Upper lobe of left lung (tissue), 6 donors: ENCODE results near the gene ZNF280C. TPM values are rescaled to one million over a fixed set of nuclear protein-coding genes. Genes with fewer than 3 reads are reported as not detected.

ENCODE experiments used
- ATAC-seq, 2 donors: fragments of 200-7000 bp; cut with Tn5 transposase; one replicate each; pipeline ENCODE4 v1.9.1; 2022; ENCODE audit warnings: mild to moderate bottlenecking in 2 of 2, moderate library complexity in 2 of 2; ENCODE audit not compliant: low FRiP score in 2 of 2
- DNase-seq, 2 donors: peaks; one replicate each; pipeline ENCODE4 v3.0.0-alpha.2; 2019 to 2020
- H3K27ac ChIP-seq, 4 donors: fragments of 200-600 bp; sonication (generic); one replicate each; pipeline ENCODE4 v1.5.1; 2016 to 2019
- H3K27me3 ChIP-seq, 4 donors: fragments of 200-600 bp; sonication (generic); one replicate each; pipeline ENCODE4 v1.5.1; 2017 to 2019
- H3K36me3 ChIP-seq, 4 donors: fragments of 200-600 bp; sonication (generic); one replicate each; pipeline ENCODE4 v1.5.1; 2016 to 2019
- H3K4me1 ChIP-seq, 4 donors: fragments of 200-600 bp; sonication (generic); one replicate each; pipeline ENCODE4 v1.5.1; 2018 to 2019
- H3K4me3 ChIP-seq, 4 donors: fragments of 200-600 bp; sonication (generic); one replicate each; pipeline ENCODE4 v1.5.1; 2017 to 2019; ENCODE audit warnings: mild to moderate bottlenecking in 2 of 4, moderate library complexity in 1 of 4
- H3K9me3 ChIP-seq, 4 donors: fragments of 200-600 bp; sonication (generic); one replicate each; pipeline ENCODE4 v1.5.1; 2018 to 2019
- EP300 ChIP-seq, 4 donors: sonication (generic); formaldehyde crosslinking; IDR thresholded peaks; one replicate each; pipeline ENCODE4 v1.5.1; 2017; ENCODE audit warnings: antibody characterized with exemption in 4 of 4, control low read depth in 2 of 4
- POLR2A ChIP-seq, 4 donors: fragments of 450-650 bp; IDR thresholded peaks; one replicate each; pipeline ENCODE4 v1.5.1; 2016 to 2017; ENCODE audit warnings: antibody characterized with exemption in 4 of 4, mild to moderate bottlenecking in 2 of 4
- POLR2AphosphoS5 ChIP-seq, 2 donors: sonication (generic); formaldehyde crosslinking; IDR thresholded peaks; one replicate each; pipeline ENCODE4 v1.5.1; 2017; ENCODE audit warnings: antibody characterized with exemption in 2 of 2
- WGBS, 2 donors: methylation state at CpG; one replicate each; pipeline ENCODE4 v1.1.5; 2017 to 2018; 5-methylcytosine and 5-hydroxymethylcytosine counted together
- total RNA-seq, 6 donors: library from RNA; depleted of rRNA in 4 of 6; stranded (reverse); fragments of >200 nt in 4 of 6; gene quantifications; one replicate each; pipeline versions ENCODE4 v1.1.0 to v1.2.1, GENCODE V29; 2016 to 2021
- TF ChIP-seq, protein P1 (sequence below), 6 experiments: fragments of 450-650 bp in 4 of 6; fragments of 200-600 bp in 2 of 6; sonication (generic) in 2 of 6; IDR thresholded peaks; one replicate each; pipeline ENCODE4 v1.5.1; 2016 to 2019; ENCODE audit warnings: antibody characterized with exemption in 6 of 6
- donor health status: DM: no; HTN: no; CAD: no; lungs with moderate emphysema.
- donor health status: DM: no; HTN: yes; CAD: no; lungs with severe emphysema.

Gene ZNF280C
- total RNA-seq, 6 donors from 2014 or later, result 2.8 to 3.8 (median 3.4) TPM

DNA sequence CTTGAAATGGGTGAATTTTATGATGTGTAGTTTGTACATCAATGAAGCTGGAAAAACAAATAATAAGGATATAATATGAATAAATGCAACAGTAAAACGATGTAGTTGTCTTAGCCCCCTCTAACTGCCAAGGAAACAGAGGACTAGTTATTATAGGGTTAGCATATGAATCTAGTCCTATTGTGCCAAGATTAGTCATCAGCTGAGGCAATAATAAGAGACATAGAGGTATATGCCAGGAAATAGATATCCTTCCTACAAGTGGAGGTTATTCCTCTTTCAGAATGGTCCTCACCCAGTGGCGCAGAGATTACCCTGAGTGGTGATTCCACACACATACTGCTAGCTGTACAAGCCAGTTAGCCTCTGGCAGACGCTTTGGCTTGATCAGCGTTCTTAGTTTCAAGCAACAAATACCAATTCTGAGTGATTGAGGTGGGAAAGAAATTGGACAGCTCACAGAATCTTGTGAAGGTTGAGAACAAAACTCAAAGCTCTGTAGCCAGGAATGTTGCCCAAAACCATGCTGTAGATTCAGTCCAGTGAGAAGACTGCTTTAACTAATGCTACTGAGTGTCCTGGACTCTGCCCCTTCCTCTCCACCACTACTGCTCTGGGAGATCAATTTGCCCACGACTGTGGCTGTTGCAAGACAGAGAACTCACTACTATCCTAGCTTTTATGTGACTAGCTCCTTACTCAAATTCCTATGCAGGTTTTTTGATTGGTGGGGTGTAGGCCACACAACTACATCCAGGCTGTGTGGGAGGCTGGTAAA is 27.0 kb upstream of the ZNF280C start:
- DNase-seq, result no peak
- ATAC-seq, result no peak
- no peaks in the 10 kb centered on the region for H3K36me3 ChIP-seq
- WGBS, 2 donors, result 61 to 74% methylated on average over 4 to 5 of the region's 5 CpGs
- no peaks in the 10 kb centered on the region for H3K4me1 ChIP-seq
- H3K9me3 ChIP-seq, result no peaks in the 10 kb centered on the region
- no peak overlapping the region for H3K27ac ChIP-seq
- no peak overlapping the region for H3K4me3 ChIP-seq
- TF ChIP-seq POLR2A (IDR thresholded peaks at IDR 0.05) (no peak), POLR2AphosphoS5 (IDR thresholded peaks at IDR 0.05) (no peak), EP300 (IDR thresholded peaks at IDR 0.05) (no peak)
- TF ChIP-seq, protein P1, sequence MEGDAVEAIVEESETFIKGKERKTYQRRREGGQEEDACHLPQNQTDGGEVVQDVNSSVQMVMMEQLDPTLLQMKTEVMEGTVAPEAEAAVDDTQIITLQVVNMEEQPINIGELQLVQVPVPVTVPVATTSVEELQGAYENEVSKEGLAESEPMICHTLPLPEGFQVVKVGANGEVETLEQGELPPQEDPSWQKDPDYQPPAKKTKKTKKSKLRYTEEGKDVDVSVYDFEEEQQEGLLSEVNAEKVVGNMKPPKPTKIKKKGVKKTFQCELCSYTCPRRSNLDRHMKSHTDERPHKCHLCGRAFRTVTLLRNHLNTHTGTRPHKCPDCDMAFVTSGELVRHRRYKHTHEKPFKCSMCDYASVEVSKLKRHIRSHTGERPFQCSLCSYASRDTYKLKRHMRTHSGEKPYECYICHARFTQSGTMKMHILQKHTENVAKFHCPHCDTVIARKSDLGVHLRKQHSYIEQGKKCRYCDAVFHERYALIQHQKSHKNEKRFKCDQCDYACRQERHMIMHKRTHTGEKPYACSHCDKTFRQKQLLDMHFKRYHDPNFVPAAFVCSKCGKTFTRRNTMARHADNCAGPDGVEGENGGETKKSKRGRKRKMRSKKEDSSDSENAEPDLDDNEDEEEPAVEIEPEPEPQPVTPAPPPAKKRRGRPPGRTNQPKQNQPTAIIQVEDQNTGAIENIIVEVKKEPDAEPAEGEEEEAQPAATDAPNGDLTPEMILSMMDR (IDR thresholded peaks at IDR 0.05), result no peak
- H3K27me3 ChIP-seq, result no peaks in the 10 kb centered on the region

DNA sequence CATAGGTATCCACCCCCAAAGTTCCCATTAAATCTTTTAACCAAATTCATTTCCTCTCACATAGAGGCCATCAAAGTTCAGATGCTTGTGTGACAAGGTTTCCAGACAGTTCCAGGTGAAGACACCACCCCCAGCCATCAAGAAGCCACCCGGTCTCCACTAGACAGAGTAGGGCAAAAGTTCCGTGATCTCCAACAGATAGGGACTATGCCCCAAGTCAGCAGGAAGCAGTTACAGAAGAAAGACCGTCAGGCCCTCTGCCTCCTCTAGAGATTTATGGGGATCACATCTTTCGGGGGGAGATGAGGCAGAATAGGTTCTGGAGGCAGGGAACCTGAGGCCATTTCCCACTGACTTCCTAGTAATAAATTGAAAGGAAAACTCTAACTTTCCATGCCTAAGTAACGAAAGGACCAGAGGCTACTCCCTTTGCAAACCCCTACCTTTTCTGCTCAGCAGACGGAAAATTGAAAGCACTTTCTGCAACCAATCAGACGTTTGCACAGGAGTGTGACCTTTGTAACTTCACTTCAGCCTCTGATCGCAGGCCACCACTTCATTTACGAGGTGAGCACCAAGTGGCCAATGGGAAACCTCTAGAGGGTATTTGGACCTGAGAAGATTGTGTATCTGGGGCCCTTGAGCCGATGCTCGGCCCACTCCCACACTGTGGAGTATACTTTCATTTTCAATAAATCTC is 18.5 kb upstream of the ZNF280C start:
- Histone ChIP-seq H3K36me3 (no peaks in the 10 kb centered on the region), H3K4me1 (no peaks in the 10 kb centered on the region), H3K4me3 (no peak overlapping the region), H3K27ac (no peak overlapping the region), H3K27me3 (no peaks in the 10 kb centered on the region), H3K9me3 (no peaks in the 10 kb centered on the region)
- TF ChIP-seq, protein P1 (IDR thresholded peaks at IDR 0.05), result no peak
- TF ChIP-seq POLR2A (IDR thresholded peaks at IDR 0.05) (no peak), POLR2AphosphoS5 (IDR thresholded peaks at IDR 0.05) (no peak), EP300 (IDR thresholded peaks at IDR 0.05) (no peak)
- ATAC-seq (no peak), DNase-seq (no peak)
- WGBS, 2 donors, result 77 to 79% methylated on average over 5 to 11 of the region's 11 CpGs

DNA sequence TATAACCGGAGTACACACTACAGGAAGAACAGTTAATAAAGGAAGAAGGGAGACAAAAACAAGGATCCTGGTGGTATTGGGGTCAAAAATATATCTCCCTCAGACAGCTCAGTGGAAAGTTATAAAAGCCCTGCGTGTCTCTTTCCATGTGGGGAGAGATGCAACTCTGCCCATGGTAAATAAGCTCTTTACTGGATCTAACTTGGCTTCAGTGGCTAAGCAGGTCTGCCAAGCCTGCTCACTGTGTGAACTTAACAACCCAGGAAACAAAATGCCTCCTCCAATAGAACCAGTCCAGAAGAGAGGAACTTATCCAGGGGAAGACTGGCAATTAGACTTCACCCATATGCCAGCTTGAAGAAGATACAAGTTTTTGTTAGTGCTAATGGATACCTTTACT is 17.0 kb upstream of the ZNF280C start:
- no peak for TF ChIP-seq EP300 (IDR thresholded peaks at IDR 0.05)
- TF ChIP-seq POLR2AphosphoS5 (IDR thresholded peaks at IDR 0.05), result no peak
- no peak for TF ChIP-seq POLR2A (IDR thresholded peaks at IDR 0.05)
- TF ChIP-seq, protein P1 (IDR thresholded peaks at IDR 0.05), result no peak
- no peaks in the 10 kb centered on the region for H3K36me3 ChIP-seq
- H3K27me3 ChIP-seq, result no peaks in the 10 kb centered on the region
- no peak overlapping the region for H3K4me3 ChIP-seq
- H3K4me1 ChIP-seq, result no peaks in the 10 kb centered on the region
- ATAC-seq (no peak), DNase-seq (no peak)
- WGBS, 2 donors, result 72 to 73% methylated on average over 2 of the region's 2 CpGs
- no peak overlapping the region for H3K27ac ChIP-seq
- no peaks in the 10 kb centered on the region for H3K9me3 ChIP-seq

DNA sequence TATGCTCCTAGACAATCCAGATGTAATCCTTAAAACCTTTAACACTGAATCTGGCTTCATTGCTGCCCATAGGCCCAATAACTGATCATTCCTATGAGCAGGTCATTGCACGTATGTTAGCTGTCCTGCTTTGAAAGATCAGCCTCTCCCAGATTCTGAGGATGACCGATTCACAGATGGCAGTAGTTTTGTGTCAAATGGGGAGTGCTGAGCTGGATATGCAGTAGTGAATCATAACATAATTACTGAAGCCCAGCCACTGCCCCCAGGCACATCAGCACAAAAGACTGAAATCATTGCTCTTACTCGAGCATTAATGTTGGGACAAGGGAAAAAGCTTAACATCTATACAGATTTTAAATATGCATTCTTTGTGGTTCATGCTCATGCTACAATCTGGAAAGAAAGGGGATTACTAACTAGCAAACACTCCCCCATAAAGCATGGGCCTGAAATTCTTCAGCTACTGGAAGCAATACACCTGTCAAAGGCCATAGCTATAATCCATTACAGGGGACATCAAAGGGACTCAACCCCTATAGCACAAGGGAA is 16.4 kb upstream of the ZNF280C start:
- Histone ChIP-seq H3K27ac (no peak overlapping the region), H3K36me3 (no peaks in the 10 kb centered on the region), H3K4me3 (no peak overlapping the region), H3K9me3 (no peaks in the 10 kb centered on the region), H3K4me1 (no peaks in the 10 kb centered on the region), H3K27me3 (no peaks in the 10 kb centered on the region)
- ATAC-seq (no peak), DNase-seq (no peak)
- TF ChIP-seq, protein P1 (IDR thresholded peaks at IDR 0.05), result no peak
- TF ChIP-seq POLR2AphosphoS5 (IDR thresholded peaks at IDR 0.05), result no peak
- TF ChIP-seq EP300 (IDR thresholded peaks at IDR 0.05), result no peak
- TF ChIP-seq POLR2A (IDR thresholded peaks at IDR 0.05), result no peak
- WGBS, 2 donors, result 89 to 100% methylated on average over 1 to 3 of the region's 3 CpGs
